ENCODE measurements around the gene CPNE5. TPM values are rescaled to one million over a fixed set of nuclear protein-coding genes. Genes with fewer than 3 reads are reported as not detected.

The CPNE5 gene
- total and polyA plus RNA-seq, 9 of the 15 experiments (the other 6 are each of a cell fraction or from before 2014, with no cell fraction given): 0.14 to 1.0 (median 0.46) TPM; not detected in 2

GRCh38 chr6:36800223-36801076, 38.8 kb downstream of the CPNE5 start (continued):
- TF ChIP-seq KDM1A (IDR thresholded peaks at IDR 0.05): peak; percentile 29 to 43; a peak in 2 of 4 replicates
- TF ChIP-seq POLR2A (conservative IDR thresholded peaks at IDR 0.05): no peak
- TF ChIP-seq MLLT1 (IDR thresholded peaks at IDR 0.05): no peak
- TF ChIP-seq ZSCAN32 (CRISPR knock-in tag; IDR thresholded peaks at IDR 0.05): no peak
- no peak for TF ChIP-seq NCOA1 (IDR thresholded peaks at IDR 0.05; ENCODE audit: low read depth)
- TF ChIP-seq MEF2A (IDR thresholded peaks at IDR 0.05; ENCODE audit: control insufficient read depth, low read depth, low read length): no peak
- TF ChIP-seq NFIC (IDR thresholded peaks at IDR 0.05): peak; percentile 90
- TF ChIP-seq FOXA3 (CRISPR knock-in tag; conservative IDR thresholded peaks at IDR 0.05 in 1 of 2, IDR thresholded peaks at IDR 0.05 in 1 of 2): no peak
- TF ChIP-seq RAD21 (CRISPR knock-in tag; conservative IDR thresholded peaks at IDR 0.05 in 1 of 2, IDR thresholded peaks at IDR 0.05 in 1 of 2): no peak
- peak; percentile 11 for TF ChIP-seq GTF3C2 (IDR thresholded peaks at IDR 0.05; ENCODE audit: borderline replicate concordance, extremely low read depth, insufficient read length)
- TF ChIP-seq ZFP36 (IDR thresholded peaks at IDR 0.05; ENCODE audit: low read depth, low read length, partially characterized antibody): peak; percentile 98
- TF ChIP-seq SNRNP70 (optimal IDR thresholded peaks at IDR 0.05; ENCODE audit: low read depth, low read length): no peak
- TF ChIP-seq FOSL1 (tag; conservative IDR thresholded peaks at IDR 0.05): no peak
- TF ChIP-seq ZNF436 (CRISPR knock-in tag; IDR thresholded peaks at IDR 0.05): peak; percentile 69; the same call in 1 of the 2 replicates
- TF ChIP-seq RBM25 (IDR thresholded peaks at IDR 0.05; ENCODE audit: low read depth, low read length, severe bottlenecking): peak; percentile 26
- TF ChIP-seq MEIS2 (IDR thresholded peaks at IDR 0.05; ENCODE audit: partially characterized antibody): no peak
- no peak for TF ChIP-seq ARID1B (IDR thresholded peaks at IDR 0.05)
- no peak for TF ChIP-seq ZNF431 (CRISPR knock-in tag; IDR thresholded peaks at IDR 0.05)
- no peak for TF ChIP-seq PBX2 (CRISPR knock-in tag; IDR thresholded peaks at IDR 0.05; ENCODE audit: low read depth)
- 0 out of 2 replicates have a peak, but pooled peaks have one; percentile 15 for TF ChIP-seq PBX2 (tag; conservative IDR thresholded peaks at IDR 0.05; ENCODE audit: low read depth)
